HG03521 (cell line): Measurements from ENCODE around the gene RBBP5.

Experiments used
- ATAC-seq: cut with Tn5 transposase; IDR thresholded peaks from one replicate; pipeline ENCODE4 v1.9.1; 2021; ENCODE audit warnings: mild to moderate bottlenecking, moderate library complexity; ENCODE audit not compliant: unreplicated experiment

RBBP5 gene

GRCh38 chr1:205058853-205059252 lies 62.9 kb downstream of the RBBP5 start:
- no peak for ATAC-seq

GRCh38 chr1:205057808-205058575 lies 63.8 kb downstream of the RBBP5 start:
- ATAC-seq = no peak

GRCh38 chr1:205056956-205057568 lies 64.7 kb downstream of the RBBP5 start:
- no peak for ATAC-seq

- ATAC-seq = no peak
These were observed 65.6 kb downstream of the RBBP5 start for GRCh38 chr1:205056188-205056611.

GRCh38 chr1:205054013-205054412 lies 67.8 kb downstream of the RBBP5 start:
- ATAC-seq = no peak

GRCh38 chr1:205053296-205053695 lies 68.5 kb downstream of the RBBP5 start:
- no peak for ATAC-seq

GRCh38 chr1:205052690-205053089 lies 69.1 kb downstream of the RBBP5 start:
- ATAC-seq = no peak

GRCh38 chr1:205049479-205049878 lies 72.3 kb downstream of the RBBP5 start:
- ATAC-seq = no peak

- ATAC-seq = no peak
These were observed 73.4 kb downstream of the RBBP5 start for GRCh38 chr1:205048382-205048781.

GRCh38 chr1:205047764-205048231 lies 74.0 kb downstream of the RBBP5 start:
- ATAC-seq = no peak

- ATAC-seq = no peak
These were observed 74.9 kb downstream of the RBBP5 start for GRCh38 chr1:205046870-205047269.

GRCh38 chr1:205045146-205045545 lies 76.6 kb downstream of the RBBP5 start:
- ATAC-seq = no peak

- ATAC-seq = no peak
These were observed 77.0 kb downstream of the RBBP5 start for GRCh38 chr1:205044741-205045140.

GRCh38 chr1:205043866-205044265 lies 77.9 kb downstream of the RBBP5 start:
- no peak for ATAC-seq

GRCh38 chr1:205042911-205043806 lies 78.6 kb downstream of the RBBP5 start, which contains the start of gene CNTN2:
Gene CNTN2, plus strand, starts transcription at chr1:205043212. Its CDS starts 9,974 bp downstream, at chr1:205053186.
- ATAC-seq = no peak

- ATAC-seq = no peak
These were observed 79.5 kb downstream of the RBBP5 start for GRCh38 chr1:205041998-205042910.

- ATAC-seq = no peak
These were observed 80.6 kb downstream of the RBBP5 start for GRCh38 chr1:205041001-205041715.

- ATAC-seq = no peak
These were observed 83.5 kb downstream of the RBBP5 start for GRCh38 chr1:205038132-205038786.

- no peak for ATAC-seq
These were observed 84.2 kb downstream of the RBBP5 start for GRCh38 chr1:205037539-205037938.
